ENCODE results near the gene HGF.

DNA sequence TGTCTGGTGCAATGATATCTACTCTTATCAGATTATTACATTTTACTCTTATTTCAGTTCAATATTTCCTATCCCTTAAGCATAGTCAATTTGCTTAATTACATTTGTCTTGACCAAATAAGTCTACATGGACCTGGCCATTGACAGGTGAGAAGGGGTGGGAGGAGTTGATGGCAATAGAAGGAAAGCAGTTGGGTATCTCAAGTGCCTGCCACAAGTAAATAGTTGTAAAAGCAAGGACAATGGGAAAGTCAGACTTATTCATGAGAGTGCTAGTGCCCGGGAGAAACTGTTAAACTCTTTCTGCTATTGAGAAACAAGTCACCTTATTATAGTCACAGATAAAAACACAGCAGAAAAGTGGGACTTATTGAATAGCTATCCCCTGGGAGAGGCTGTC is 32.4 kb upstream of the HGF start:
- TF ChIP-seq, protein P1, sequence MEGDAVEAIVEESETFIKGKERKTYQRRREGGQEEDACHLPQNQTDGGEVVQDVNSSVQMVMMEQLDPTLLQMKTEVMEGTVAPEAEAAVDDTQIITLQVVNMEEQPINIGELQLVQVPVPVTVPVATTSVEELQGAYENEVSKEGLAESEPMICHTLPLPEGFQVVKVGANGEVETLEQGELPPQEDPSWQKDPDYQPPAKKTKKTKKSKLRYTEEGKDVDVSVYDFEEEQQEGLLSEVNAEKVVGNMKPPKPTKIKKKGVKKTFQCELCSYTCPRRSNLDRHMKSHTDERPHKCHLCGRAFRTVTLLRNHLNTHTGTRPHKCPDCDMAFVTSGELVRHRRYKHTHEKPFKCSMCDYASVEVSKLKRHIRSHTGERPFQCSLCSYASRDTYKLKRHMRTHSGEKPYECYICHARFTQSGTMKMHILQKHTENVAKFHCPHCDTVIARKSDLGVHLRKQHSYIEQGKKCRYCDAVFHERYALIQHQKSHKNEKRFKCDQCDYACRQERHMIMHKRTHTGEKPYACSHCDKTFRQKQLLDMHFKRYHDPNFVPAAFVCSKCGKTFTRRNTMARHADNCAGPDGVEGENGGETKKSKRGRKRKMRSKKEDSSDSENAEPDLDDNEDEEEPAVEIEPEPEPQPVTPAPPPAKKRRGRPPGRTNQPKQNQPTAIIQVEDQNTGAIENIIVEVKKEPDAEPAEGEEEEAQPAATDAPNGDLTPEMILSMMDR (conservative IDR thresholded peaks at IDR 0.05; ENCODE audit: low read length) = no peak
- TF ChIP-seq EZH2phosphoT487 (IDR thresholded peaks at IDR 0.05; ENCODE audit: borderline replicate concordance) = no peak

All from Loucy (cell line).